Hypothalamus (tissue), 51 donors: Measurements from ENCODE around the gene CCNT1.
A peak's percentile ranks its signal among the peaks of the same experiment; 100 is the strongest.
"Not testable (repeated sequence)": the region's sequence is repeated elsewhere in the genome, so short reads cannot be mapped to it uniquely, and the experiment has no call there.

Experiments used
- DNase-seq, 51 donors: peaks; one replicate each; lab custom pipeline; 2025; lab: John Stamatoyannopoulos, UW

Gene CCNT1

GRCh38 chr12:48716493-48717251 lies at the start of gene CCNT1:
CCNT1 (minus strand) TSS chr12:48716707; CDS start chr12:48716675, 32 bp downstream.
- DNase-seq: peak; percentile 81 to 99 (median 97)

GRCh38 chr12:48765753-48766162 lies 49.3 kb upstream of the CCNT1 start:
- DNase-seq: peak in 1 of 51 donors; percentile 5

GRCh38 chr12:48764521-48764920 lies 48.0 kb upstream of the CCNT1 start:
- no peak for DNase-seq

- DNase-seq: no peak
Measured at GRCh38 chr12:48758737-48759136, 42.2 kb upstream of the CCNT1 start.

- DNase-seq: no peak
Measured at GRCh38 chr12:48758186-48758585, 41.7 kb upstream of the CCNT1 start.

- DNase-seq: no peak
Measured at GRCh38 chr12:48750769-48751356, 34.4 kb upstream of the CCNT1 start.

GRCh38 chr12:48750215-48750614 lies 33.7 kb upstream of the CCNT1 start:
- no peak for DNase-seq

GRCh38 chr12:48744251-48745008 lies 27.9 kb upstream of the CCNT1 start:
- DNase-seq: no peak

GRCh38 chr12:48739618-48740269 lies 23.2 kb upstream of the CCNT1 start:
- no peak for DNase-seq

- no peak for DNase-seq
Measured at GRCh38 chr12:48736456-48736855, 19.9 kb upstream of the CCNT1 start.

- DNase-seq: no peak
Measured at GRCh38 chr12:48728807-48729206, 12.3 kb upstream of the CCNT1 start.

GRCh38 chr12:48720737-48721136 lies 4.2 kb upstream of the CCNT1 start:
- not testable (repeated sequence) for DNase-seq

GRCh38 chr12:48720171-48720570 lies 3.7 kb upstream of the CCNT1 start:
- not testable (repeated sequence) for DNase-seq

GRCh38 chr12:48719002-48719401 lies 2.5 kb upstream of the CCNT1 start:
- DNase-seq: not testable (repeated sequence)

- peak in 1 of 51 donors; percentile 28 for DNase-seq
Measured at GRCh38 chr12:48717252-48717695, 767 bp upstream of the CCNT1 start.

GRCh38 chr12:48716168-48716492 lies 377 bp downstream of the CCNT1 start:
- DNase-seq: peak in 1 of 51 donors; percentile 26

GRCh38 chr12:48712209-48712608 lies 4.3 kb downstream of the CCNT1 start:
- DNase-seq: no peak

GRCh38 chr12:48698822-48699221 lies 17.7 kb downstream of the CCNT1 start:
- DNase-seq: not testable (repeated sequence)

GRCh38 chr12:48696626-48697025 lies 19.9 kb downstream of the CCNT1 start:
- no peak for DNase-seq

- no peak for DNase-seq
Measured at GRCh38 chr12:48695859-48696258, 20.6 kb downstream of the CCNT1 start.

GRCh38 chr12:48694038-48694437 lies 22.5 kb downstream of the CCNT1 start:
- DNase-seq: no peak
